Neutrophil (primary cell): ENCODE measurements around the gene DCP1B.
"Not testable (repeated sequence)": the region's sequence is repeated elsewhere in the genome, so short reads cannot be mapped to it uniquely, and the experiment has no call there.

ENCODE experiments used
- H3K27ac ChIP-seq: fragments of 200-600 bp; sonication (generic); 2 replicates; pipeline ENCODE4 v1.5.1; 2016; ENCODE audit warnings: mild to moderate bottlenecking, moderate library complexity
- H3K27me3 ChIP-seq: fragments of 200-600 bp; sonication (generic); 2 replicates; pipeline ENCODE4 v1.6.0; 2016; ENCODE audit warnings: mild to moderate bottlenecking
- H3K36me3 ChIP-seq: fragments of 200-600 bp; sonication (generic); 2 replicates; pipeline ENCODE4 v1.5.1; 2017
- H3K4me1 ChIP-seq, 2 experiments: fragments of 200-600 bp in 1 of 2; sonication (generic) in 1 of 2; 1 replicate in 1 of 2; 2 replicates in 1 of 2; pipeline versions ENCODE4 v1.5.1 to v1.6.1; 2013 to 2016; ENCODE audit warnings: low read depth in 1 of 2, low read length in 1 of 2, mild to moderate bottlenecking in 1 of 2, moderate library complexity in 1 of 2; ENCODE audit not compliant: control insufficient read depth in 1 of 2, insufficient read depth in 1 of 2
- H3K4me3 ChIP-seq, 2 experiments: fragments of 200-600 bp in 1 of 2; sonication (generic) in 1 of 2; 1 replicate in 1 of 2; 2 replicates in 1 of 2; pipeline ENCODE4 v1.5.1; 2013 to 2016; ENCODE audit warnings: low read depth in 1 of 2, low read length in 1 of 2, mild to moderate bottlenecking in 1 of 2, moderate library complexity in 1 of 2
- H3K9me3 ChIP-seq: fragments of 200-600 bp; sonication (generic); 2 replicates; pipeline ENCODE4 v1.5.1; 2016
- CTCF ChIP-seq: fragments of 200-600 bp; sonication (generic); IDR thresholded peaks from 2 replicates; pipeline ENCODE4 v1.5.1; 2016; ENCODE audit warnings: antibody characterized with exemption

Gene DCP1B

GRCh38 chr12:1947081-1947480 is 57.2 kb downstream of the DCP1B start:
- H3K4me1 ChIP-seq, result no peaks in the 10 kb centered on the region
- no peak overlapping the region for H3K4me3 ChIP-seq
- TF ChIP-seq CTCF, result no peak
- no peaks in the 10 kb centered on the region for H3K9me3 ChIP-seq
- no peak overlapping the region for H3K27ac ChIP-seq
- H3K36me3 ChIP-seq, result peaks cover 17% of the 10 kb centered on the region
- no peaks in the 10 kb centered on the region for H3K27me3 ChIP-seq

DNA sequence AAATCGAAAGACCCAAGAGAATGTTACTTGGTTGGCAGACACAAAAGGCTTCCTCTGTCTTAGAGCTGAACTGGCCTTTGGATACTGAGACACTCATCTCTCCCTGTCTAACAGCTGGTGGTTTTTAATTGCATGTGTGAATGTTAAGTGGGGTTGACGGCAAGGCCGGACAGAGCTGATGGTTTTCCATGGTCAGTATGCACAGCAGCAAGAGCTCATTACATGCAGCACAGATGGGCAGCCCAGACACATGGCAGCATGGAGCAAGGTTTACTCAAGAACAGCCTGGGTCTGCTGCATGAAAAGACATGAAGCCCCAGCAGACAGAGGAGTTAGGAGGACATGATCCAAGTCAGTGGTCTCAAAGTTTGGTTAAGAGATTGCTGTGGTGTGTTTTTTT is 58.0 kb downstream of the DCP1B start:
- Histone ChIP-seq H3K27me3 (no peaks in the 10 kb centered on the region), H3K4me3 (no peak overlapping the region), H3K4me1 (no peaks in the 10 kb centered on the region), H3K9me3 (no peaks in the 10 kb centered on the region), H3K36me3 (peaks cover 17% of the 10 kb centered on the region), H3K27ac (no peak overlapping the region)
- TF ChIP-seq CTCF, result no peak

GRCh38 chr12:1945502-1945901 is 58.8 kb downstream of the DCP1B start:
- peaks cover 17% of the 10 kb centered on the region for H3K36me3 ChIP-seq
- not testable (repeated sequence) for H3K27me3 ChIP-seq, H3K4me1 ChIP-seq, H3K4me3 ChIP-seq, H3K9me3 ChIP-seq, H3K27ac ChIP-seq

GRCh38 chr12:1939801-1940607 is 64.3 kb downstream of the DCP1B start:
- no peak overlapping the region for H3K27ac ChIP-seq

GRCh38 chr12:1939331-1939730 is 64.9 kb downstream of the DCP1B start:
- Histone ChIP-seq H3K36me3 (no peaks in the 10 kb centered on the region), H3K27ac (no peak overlapping the region), H3K4me1 (peaks cover 0 to 6% of the 10 kb centered on the region in 2 experiments), H3K4me3 (no peak overlapping the region), H3K9me3 (no peaks in the 10 kb centered on the region), H3K27me3 (no peaks in the 10 kb centered on the region)
- no peak for TF ChIP-seq CTCF

More at GRCh38 chr12:1939801-1940607, 64.3 kb downstream of the DCP1B start:
- Histone ChIP-seq H3K9me3 (no peaks in the 10 kb centered on the region), H3K36me3 (no peaks in the 10 kb centered on the region), H3K27me3 (no peaks in the 10 kb centered on the region), H3K4me3 (peak overlapping the region in 1 of 2 experiments; percentile 7), H3K4me1 (peaks cover 0 to 6% of the 10 kb centered on the region in 2 experiments)
- TF ChIP-seq CTCF, result peak; percentile 93

- TF ChIP-seq CTCF, result no peak
- Histone ChIP-seq H3K27ac (no peak overlapping the region), H3K4me1 (peaks cover 0 to 6% of the 10 kb centered on the region in 2 experiments), H3K4me3 (no peak overlapping the region), H3K27me3 (peaks cover under 1% of the 10 kb centered on the region), H3K36me3 (no peaks in the 10 kb centered on the region), H3K9me3 (no peaks in the 10 kb centered on the region)
Measured at GRCh38 chr12:1937481-1938224, 66.6 kb downstream of the DCP1B start.
